HAP-1 (cell line): ENCODE measurements around the gene LSG1.

Experiments
- DNase-seq, 2 experiments: peaks; one replicate each; pipeline ENCODE4 v3.0.0-alpha.2; 2016 to 2020; ENCODE audit warnings: low spot score in 2 of 2
- H3K27me3 ChIP-seq: fragments of 250-450 bp; sonication (Bioruptor Pico); 2 replicates; pipeline ENCODE4 v1.5.1; 2020; ENCODE audit warnings: low read depth, mild to moderate bottlenecking, moderate library complexity
- H3K36me3 ChIP-seq: fragments of 250-450 bp; sonication (Bioruptor Pico); replicated peaks from 2 replicates; pipeline ENCODE4 v1.5.1; 2020; ENCODE audit warnings: mild to moderate bottlenecking
- H3K4me1 ChIP-seq: fragments of 250-450 bp; sonication (Bioruptor Pico); 2 replicates; pipeline ENCODE4 v1.5.1; 2020; ENCODE audit warnings: mild to moderate bottlenecking
- H3K4me3 ChIP-seq: fragments of 250-450 bp; sonication (Bioruptor Pico); 2 replicates; pipeline ENCODE4 v1.5.1; 2020; ENCODE audit warnings: mild to moderate bottlenecking, moderate library complexity
- H3K9me3 ChIP-seq: fragments of 250-450 bp; sonication (Bioruptor Pico); 2 replicates; pipeline ENCODE4 v1.5.1; 2020; ENCODE audit warnings: mild to moderate bottlenecking, moderate library complexity
- in situ Hi-C: fragments of 300-500 bp; cut with MboI; formaldehyde crosslinking; loops from 3 replicates; pipeline ENCODE4 v1.14.3; 2020; ENCODE audit warnings: low sequenced_read_pairs, inconsistent platforms, mixed read lengths

The LSG1 gene

DNA sequence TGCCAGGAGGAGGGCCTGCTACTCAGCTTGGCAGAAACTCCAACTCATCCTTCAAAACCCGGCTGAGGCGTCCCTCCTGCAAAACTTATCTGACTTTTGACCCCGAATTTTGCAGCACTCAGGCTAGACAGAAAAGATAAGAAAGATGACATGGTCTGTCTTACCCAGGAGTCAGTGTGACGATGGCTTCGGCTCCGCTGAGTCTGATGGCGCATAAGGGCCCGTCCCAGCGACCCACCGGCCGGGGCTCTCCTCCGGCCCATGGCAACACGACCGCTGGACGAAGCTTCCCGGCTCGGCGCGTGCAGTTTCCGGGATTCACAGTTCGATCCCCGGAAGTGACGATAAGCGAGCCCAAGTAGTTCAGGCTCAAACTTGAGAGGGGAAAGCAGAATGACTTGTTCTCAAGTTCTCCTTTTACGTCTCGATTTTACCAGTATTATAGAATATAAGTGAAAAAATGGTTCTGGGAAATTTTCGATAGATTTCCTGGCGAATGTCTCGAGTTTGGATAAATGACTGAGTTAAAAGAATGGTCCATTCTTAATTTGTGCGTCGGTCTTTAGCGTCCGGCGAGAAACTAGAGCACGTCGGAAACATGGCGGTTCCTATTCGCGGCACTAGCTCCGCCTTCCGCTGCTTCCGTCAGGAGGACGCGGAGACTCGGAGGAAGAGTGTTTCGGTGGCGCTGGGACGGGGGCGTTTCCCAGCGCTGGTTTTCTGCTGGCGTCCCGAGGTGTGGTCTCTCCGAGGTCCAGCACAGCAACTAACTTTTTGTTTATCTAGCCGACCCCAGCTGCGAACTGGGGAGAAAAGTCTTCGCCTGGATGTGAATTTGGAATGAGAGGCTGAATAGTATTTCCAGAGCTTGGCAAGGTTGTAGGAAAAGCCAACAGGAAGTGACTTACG is at the start of gene LSG1:
Gene LSG1 (minus strand): TSS at position 292 of the 909 bp plus-strand sequence. CDS start 29 bp downstream, at position 263.
- peak; percentile 92 to 93 for DNase-seq
- H3K9me3 ChIP-seq = no peaks in the 10 kb centered on the region
- H3K27me3 ChIP-seq = peaks cover 6% of the 10 kb centered on the region; the same call in 1 of the 2 replicates
- peaks cover 20% of the 10 kb centered on the region for H3K36me3 ChIP-seq
- peak within 1 kb of the TSS; percentile 67 for H3K4me3 ChIP-seq
- in situ Hi-C loops = loop anchor here (10.0 kb wide), 1 partner anchor 853 kb away; no protein-coding TSS in a partner anchor
- H3K4me1 ChIP-seq = peaks cover 20% of the 10 kb centered on the region

DNA sequence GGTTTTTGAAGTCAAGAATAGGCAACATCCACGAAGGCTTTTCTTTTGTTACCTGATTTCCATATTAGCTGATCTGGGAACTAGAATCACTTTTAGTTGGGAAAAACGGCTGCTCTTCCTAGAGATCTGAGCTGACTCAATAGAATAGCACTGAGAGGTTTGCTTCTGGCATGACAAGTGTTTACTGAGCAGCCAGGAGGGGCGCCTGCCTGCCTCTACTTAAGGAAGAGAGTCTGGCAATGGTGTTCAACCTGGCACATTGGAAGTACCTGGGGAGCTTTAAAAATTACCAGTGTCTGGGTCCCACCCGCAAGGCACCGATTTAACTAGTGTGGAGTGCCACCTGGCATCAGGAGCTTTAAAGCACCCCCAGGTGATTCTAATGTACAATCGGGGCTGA is 48.1 kb upstream of the LSG1 start:
- Histone ChIP-seq H3K36me3 (no peaks in the 10 kb centered on the region), H3K4me1 (peaks cover 16% of the 10 kb centered on the region), H3K27me3 (no peaks in the 10 kb centered on the region), H3K4me3 (no peak overlapping the region), H3K9me3 (no peaks in the 10 kb centered on the region)
- in situ Hi-C loops = no loop called here
- no peak for DNase-seq

DNA sequence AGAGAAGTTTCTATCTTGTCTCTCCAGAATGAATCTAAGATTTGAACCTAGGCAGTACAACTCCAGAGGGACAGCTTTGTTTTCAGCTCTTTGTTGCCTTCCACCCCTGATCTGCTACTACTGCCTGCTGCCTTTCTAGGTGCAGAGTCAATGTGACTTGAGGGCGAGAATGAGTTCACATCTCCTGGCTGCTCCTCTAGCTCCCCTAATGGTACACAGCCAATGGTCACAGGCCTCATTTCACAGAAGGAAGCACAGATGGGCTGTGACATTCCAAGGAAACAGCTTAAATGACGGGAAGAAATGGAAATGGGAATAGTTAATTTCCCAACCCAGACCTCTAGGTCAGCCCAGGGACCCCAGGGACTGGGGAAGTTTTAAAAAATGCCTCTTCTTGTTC is 46.1 kb upstream of the LSG1 start:
- Histone ChIP-seq H3K4me3 (no peak overlapping the region), H3K27me3 (no peaks in the 10 kb centered on the region), H3K36me3 (no peaks in the 10 kb centered on the region), H3K9me3 (no peaks in the 10 kb centered on the region), H3K4me1 (peaks cover 8% of the 10 kb centered on the region)
- DNase-seq = no peak
- in situ Hi-C loops = no loop called here

DNA sequence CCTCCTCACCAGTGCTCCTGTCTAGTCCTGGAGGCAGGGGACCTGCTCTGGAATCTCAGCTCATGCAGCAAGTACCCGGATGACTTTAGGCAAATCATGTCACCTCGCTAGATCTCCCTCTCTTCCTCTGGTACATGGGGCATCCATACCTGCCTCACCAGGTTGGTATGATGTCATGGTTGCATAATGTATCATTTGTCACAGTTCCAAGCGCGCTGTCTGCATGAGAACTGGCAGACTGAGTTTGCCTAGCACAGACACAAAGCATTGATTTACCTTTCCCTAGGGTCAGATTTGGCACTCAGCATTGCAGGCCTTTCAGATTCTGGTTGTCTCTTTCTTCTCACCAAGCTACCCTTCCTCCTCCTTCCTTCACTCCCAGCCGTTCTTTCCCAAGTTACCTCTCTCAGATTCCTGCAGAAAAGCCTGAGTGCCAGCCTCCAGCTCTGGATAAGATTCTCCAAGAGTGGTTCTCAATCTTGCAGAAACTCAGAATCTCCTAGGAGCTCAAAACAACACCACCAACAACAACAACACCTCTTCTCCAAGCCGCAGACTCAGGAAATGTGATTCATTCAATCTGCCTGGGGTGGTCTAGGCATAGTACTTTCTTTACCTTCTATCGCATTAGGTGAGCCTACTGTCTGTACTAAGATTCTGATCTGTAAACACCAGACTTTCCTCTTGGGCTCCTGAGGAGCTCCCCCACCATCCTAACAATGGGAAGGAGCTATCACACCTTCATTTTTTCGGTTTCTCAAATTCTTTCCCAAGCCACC is 43.2 kb upstream of the LSG1 start:
- Histone ChIP-seq H3K4me3 (no peak overlapping the region), H3K27me3 (no peaks in the 10 kb centered on the region), H3K36me3 (no peaks in the 10 kb centered on the region), H3K9me3 (no peaks in the 10 kb centered on the region), H3K4me1 (peaks cover under 1% of the 10 kb centered on the region)
- in situ Hi-C loops = no loop called here
- no peak for DNase-seq

DNA sequence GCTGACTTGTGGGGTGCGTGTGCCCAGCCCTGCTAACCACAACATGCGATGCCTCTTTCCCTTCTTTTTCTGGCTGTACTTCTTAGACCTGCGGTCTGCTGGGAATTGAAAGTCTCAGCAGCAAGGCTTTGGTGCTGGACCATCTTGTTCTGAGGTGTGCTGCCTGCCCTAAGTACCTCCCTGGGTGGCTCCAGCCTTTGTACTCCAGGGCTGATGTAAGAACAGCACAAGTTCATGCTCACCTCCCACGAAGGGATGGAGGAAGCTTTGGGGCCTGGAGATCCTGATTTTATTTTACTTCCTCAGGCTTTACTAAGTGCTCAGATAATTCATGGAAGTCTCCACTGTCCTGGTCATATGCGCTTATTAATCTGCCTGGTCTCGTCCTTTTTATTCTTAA is 42.6 kb upstream of the LSG1 start:
- in situ Hi-C loops = no loop called here

DNA sequence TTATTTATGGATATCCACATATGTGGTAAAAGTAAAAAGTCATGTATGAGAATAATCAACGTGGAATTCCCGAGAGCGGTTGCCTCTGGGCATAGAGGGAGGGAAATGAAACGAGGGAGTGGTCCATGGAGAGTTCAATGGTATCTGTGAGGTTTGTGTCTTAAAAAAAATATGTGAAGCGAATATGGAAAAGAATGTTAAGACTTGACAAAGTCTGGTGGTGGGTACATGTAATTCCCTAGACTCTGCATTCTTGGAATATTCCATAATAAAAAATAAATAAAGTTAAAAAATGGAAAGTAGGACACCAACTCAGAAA is 42.1 kb upstream of the LSG1 start:
- DNase-seq = no peak
- no peaks in the 10 kb centered on the region for H3K9me3 ChIP-seq
- no peaks in the 10 kb centered on the region for H3K27me3 ChIP-seq
- H3K4me1 ChIP-seq = peaks cover 5% of the 10 kb centered on the region
- H3K4me3 ChIP-seq = no peak overlapping the region
- no peaks in the 10 kb centered on the region for H3K36me3 ChIP-seq
- in situ Hi-C loops = no loop called here

More for the DNA sequence above, 42.6 kb upstream of the LSG1 start:
- no peak overlapping the region for H3K4me3 ChIP-seq
- no peak for DNase-seq
- H3K4me1 ChIP-seq = peaks cover 5% of the 10 kb centered on the region
- H3K27me3 ChIP-seq = no peaks in the 10 kb centered on the region
- no peaks in the 10 kb centered on the region for H3K9me3 ChIP-seq
- no peaks in the 10 kb centered on the region for H3K36me3 ChIP-seq

DNA sequence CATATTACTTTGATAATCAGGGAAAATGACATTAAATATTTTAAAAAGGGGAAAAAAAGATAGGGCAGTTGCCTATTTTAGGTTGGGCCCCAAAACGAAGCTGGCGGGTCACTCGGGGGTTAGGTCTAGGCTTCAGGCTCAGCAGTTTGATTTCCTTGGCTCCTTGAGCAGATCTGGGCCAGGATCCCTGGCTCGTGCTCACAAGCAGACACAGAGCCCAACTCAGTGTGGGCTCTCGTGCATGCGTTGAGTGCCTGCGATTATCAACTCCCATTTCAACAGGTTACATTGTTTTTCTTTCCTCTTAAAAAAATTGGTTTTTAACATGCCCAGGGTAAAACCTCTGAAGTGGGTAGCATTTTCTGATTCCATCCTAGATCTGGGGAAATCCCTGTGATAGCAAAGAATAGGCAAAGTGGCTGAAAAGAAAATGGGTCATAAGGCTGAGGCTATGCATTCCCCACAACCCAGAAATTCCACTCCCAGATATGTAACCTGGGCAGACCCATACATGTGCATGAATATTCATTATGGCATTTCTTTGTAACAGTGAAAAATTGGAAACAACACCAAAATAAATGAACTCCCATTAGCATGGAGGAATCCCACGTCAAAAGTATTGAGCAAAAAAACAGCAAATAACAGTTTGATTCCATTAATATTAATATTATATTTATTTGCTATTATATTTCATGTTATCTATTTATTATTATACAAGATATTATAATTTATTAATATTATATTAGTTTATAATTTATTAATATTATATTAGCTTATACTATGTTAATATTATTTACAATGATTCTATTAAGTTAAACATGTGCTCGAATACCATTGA is 41.5 kb upstream of the LSG1 start:
- no peaks in the 10 kb centered on the region for H3K9me3 ChIP-seq
- H3K27me3 ChIP-seq = no peaks in the 10 kb centered on the region
- no peaks in the 10 kb centered on the region for H3K36me3 ChIP-seq
- H3K4me1 ChIP-seq = peaks cover 5% of the 10 kb centered on the region
- in situ Hi-C loops = no loop called here
- no peak overlapping the region for H3K4me3 ChIP-seq
- no peak for DNase-seq

DNA sequence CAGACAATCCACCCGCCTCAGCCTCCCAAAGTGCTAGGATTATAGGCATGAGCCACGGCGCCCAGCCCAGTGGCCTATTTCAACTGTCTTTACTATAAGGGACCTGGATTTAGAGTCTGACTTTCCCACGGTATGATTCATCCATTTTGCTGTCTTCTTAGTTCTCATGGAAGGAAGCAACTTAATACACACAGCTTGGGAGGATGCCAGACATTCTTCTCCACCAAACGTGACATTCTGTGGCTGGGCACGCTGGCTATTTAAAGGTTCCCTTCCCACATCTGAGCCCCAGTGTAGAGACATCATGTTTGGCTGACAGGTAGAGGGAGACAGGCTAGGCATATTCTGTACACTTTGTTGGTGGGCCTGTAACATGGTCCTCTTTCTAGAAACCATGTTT is 39.9 kb upstream of the LSG1 start:
- DNase-seq = no peak
- Histone ChIP-seq H3K4me1 (peaks cover 5% of the 10 kb centered on the region), H3K27me3 (no peaks in the 10 kb centered on the region), H3K9me3 (no peaks in the 10 kb centered on the region), H3K4me3 (no peak overlapping the region), H3K36me3 (no peaks in the 10 kb centered on the region)
- in situ Hi-C loops = no loop called here

DNA sequence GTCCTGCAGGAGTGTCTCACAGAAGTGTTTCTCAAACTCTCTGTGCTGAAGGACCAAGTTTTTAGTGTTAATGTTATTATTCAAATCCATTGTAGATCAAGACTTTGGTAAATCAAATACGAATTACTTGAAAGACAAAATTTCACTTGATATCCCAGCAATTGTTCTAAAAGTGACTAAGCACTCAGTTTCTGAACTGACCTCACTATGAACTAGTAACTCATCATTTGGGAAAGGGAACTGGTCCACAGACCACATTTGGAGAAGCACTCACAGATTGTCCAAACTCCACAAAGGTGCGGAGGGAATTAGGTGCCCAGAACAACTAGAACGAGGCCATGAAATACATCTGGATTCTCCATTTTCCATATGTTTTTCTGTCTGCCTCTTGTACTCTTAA is 39.3 kb upstream of the LSG1 start:
- Histone ChIP-seq H3K4me1 (peaks cover 5% of the 10 kb centered on the region), H3K36me3 (no peaks in the 10 kb centered on the region), H3K4me3 (no peak overlapping the region), H3K27me3 (no peaks in the 10 kb centered on the region), H3K9me3 (no peaks in the 10 kb centered on the region)
- in situ Hi-C loops = no loop called here
- DNase-seq = no peak

DNA sequence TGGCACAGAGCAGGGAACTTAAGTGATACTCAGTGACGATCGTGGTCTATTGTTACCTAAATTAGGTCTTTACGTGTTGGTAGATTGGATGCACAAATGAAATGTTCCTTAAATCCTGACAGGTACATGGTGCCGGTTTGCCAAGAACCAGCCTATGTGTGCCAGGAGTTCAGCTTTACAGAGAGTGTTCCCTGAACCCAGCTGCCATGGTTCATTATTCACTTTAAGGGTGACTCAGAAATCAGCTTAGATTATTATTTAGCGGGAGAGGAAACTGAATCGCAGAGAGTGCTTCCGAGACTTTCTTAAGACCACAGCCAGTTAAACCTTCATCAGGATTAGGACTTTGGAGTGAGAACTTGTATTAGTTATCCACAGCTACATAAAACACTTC is 35.2 kb upstream of the LSG1 start:
- no peak for DNase-seq
- Histone ChIP-seq H3K36me3 (no peaks in the 10 kb centered on the region), H3K4me1 (peaks cover 5% of the 10 kb centered on the region), H3K9me3 (no peaks in the 10 kb centered on the region), H3K4me3 (no peak overlapping the region), H3K27me3 (no peaks in the 10 kb centered on the region)
- in situ Hi-C loops = no loop called here

DNA sequence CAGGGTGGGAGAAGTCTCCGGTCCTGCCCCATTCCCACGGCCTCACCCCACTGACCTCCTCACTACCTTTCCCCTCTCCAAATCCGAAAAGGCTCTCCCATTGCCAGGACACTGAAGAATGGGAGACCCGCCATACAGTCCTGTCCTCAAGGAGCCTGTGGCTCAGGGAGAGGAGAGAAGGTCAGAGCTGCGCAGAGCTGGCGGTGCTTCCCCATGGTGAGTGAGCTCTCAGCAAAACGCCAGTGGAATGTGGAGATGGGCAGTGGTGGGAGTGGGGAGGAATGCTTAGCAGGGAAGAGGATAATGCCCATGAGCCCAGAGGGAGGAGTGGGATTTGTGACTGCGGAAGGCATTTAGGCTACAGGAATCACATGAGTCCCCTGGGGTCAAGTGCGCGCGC is 33.8 kb upstream of the LSG1 start:
- in situ Hi-C loops = no loop called here
- no peaks in the 10 kb centered on the region for H3K27me3 ChIP-seq
- peaks cover 5% of the 10 kb centered on the region for H3K4me1 ChIP-seq
- DNase-seq = no peak
- H3K4me3 ChIP-seq = no peak overlapping the region
- no peaks in the 10 kb centered on the region for H3K9me3 ChIP-seq
- no peaks in the 10 kb centered on the region for H3K36me3 ChIP-seq

DNA sequence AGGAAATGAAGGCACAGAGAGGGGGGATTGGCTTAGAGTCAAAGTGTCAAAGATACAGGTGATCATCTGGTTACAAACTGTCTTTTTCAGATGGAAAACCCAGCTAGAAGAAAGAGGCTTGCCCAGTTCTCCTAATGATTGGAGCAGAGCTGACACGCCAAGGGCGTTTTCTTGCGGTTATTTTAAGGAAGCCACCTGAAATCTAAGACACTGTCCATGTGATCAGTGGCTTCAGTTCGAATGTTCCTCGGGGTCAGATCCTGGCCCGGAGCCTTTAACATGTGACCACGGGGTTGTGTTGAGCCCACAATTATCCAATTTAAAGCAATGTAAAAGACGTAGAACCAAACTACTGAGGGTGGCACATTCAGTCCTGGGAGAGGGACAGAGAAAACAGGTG is 33.2 kb upstream of the LSG1 start:
- Histone ChIP-seq H3K4me3 (no peak overlapping the region), H3K4me1 (peaks cover 4% of the 10 kb centered on the region), H3K27me3 (no peaks in the 10 kb centered on the region), H3K9me3 (no peaks in the 10 kb centered on the region), H3K36me3 (no peaks in the 10 kb centered on the region)
- in situ Hi-C loops = no loop called here
- no peak for DNase-seq

DNA sequence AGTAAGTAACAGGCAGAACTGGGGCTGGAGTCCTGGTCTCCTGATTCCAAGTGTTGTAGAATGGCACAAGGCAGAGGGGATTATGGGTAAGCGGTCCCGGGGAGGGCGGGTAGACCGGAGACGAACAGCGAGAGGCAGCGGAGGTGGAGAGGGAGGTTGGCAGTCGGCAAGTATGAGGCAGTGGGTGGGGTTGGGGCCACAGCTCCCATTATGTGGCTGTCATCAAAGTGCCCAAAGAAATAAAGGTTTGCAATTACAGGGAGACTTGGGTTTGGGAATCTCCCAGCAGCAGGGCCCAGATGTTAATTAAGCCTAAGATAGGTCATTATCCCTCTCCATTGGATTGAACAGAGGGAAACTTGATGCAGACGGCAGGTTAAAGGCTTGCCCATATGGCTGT is 30.6 kb upstream of the LSG1 start:
- no peak overlapping the region for H3K4me3 ChIP-seq
- DNase-seq = no peak
- no peaks in the 10 kb centered on the region for H3K9me3 ChIP-seq
- H3K27me3 ChIP-seq = no peaks in the 10 kb centered on the region
- no peaks in the 10 kb centered on the region for H3K36me3 ChIP-seq
- in situ Hi-C loops = no loop called here
- no peaks in the 10 kb centered on the region for H3K4me1 ChIP-seq
